GM12878 (cell line): ENCODE measurements around the gene DTNBP1. TPM values are rescaled to one million over a fixed set of nuclear protein-coding genes. Genes with fewer than 3 reads are reported as not detected.

Experiments
- ASH2L ChIP-seq: fragments of 300-600, 200-600 bp; sonication (generic); IDR thresholded peaks from 2 replicates; pipeline ENCODE4 v1.6.1; 2017; ENCODE audit warnings: low read depth, mild to moderate bottlenecking, borderline replicate concordance
- BCL11A ChIP-seq: IDR thresholded peaks from 2 replicates; pipeline ENCODE4 v1.6.1; 2011; ENCODE audit warnings: low read depth, low read length
- CBX5 ChIP-seq: sonication (generic); IDR thresholded peaks from 2 replicates; pipeline ENCODE4 v1.6.1; 2016; ENCODE audit warnings: low read depth, moderate library complexity, mild to moderate bottlenecking, inconsistent platforms
- CREB1 ChIP-seq: IDR thresholded peaks from 2 replicates; pipeline ENCODE4 v1.6.1; 2012; ENCODE audit warnings: low read depth, mild to moderate bottlenecking, inconsistent platforms
- ETV6 ChIP-seq, 2 experiments: fragments of 450-650 bp in 1 of 2; IDR thresholded peaks in 1 of 2; conservative IDR thresholded peaks in 1 of 2; 2 replicates each; pipeline ENCODE4 v1.6.1; 2014; ENCODE audit warnings: antibody characterized with exemption in 1 of 2, borderline replicate concordance in 1 of 2, low read depth in 1 of 2, mild to moderate bottlenecking in 1 of 2, moderate library complexity in 1 of 2
- EZH2 ChIP-seq: IDR thresholded peaks from 2 replicates; pipeline ENCODE4 v1.6.1; 2012; ENCODE audit warnings: low read depth, mild to moderate bottlenecking, control low read depth, inconsistent platforms, low read length, borderline replicate concordance; ENCODE audit not compliant: control insufficient read depth
- HDGF ChIP-seq: fragments of 450-650 bp; IDR thresholded peaks from 2 replicates; pipeline ENCODE4 v1.6.1; 2016; ENCODE audit warnings: antibody characterized with exemption
- IRF4 ChIP-seq: IDR thresholded peaks from 2 replicates; pipeline ENCODE4 v1.6.1; 2011; ENCODE audit warnings: low read depth, low read length
- NBN ChIP-seq: fragments of 450-650 bp; IDR thresholded peaks from 2 replicates; pipeline ENCODE4 v1.6.1; 2016
- NFIC ChIP-seq: IDR thresholded peaks from 2 replicates; pipeline ENCODE4 v1.6.1; 2012; ENCODE audit warnings: low read depth, mild to moderate bottlenecking, inconsistent platforms, low read length, moderate library complexity
- NR2C2 ChIP-seq: IDR thresholded peaks from 2 replicates; pipeline ENCODE4 v1.6.1; 2011; ENCODE audit warnings: borderline replicate concordance, low read depth; ENCODE audit not compliant: control insufficient read depth, insufficient read length
- POLR2AphosphoS5 ChIP-seq: IDR thresholded peaks from 2 replicates; pipeline ENCODE4 v1.6.1; 2011; ENCODE audit warnings: mild to moderate bottlenecking, low read length, inconsistent platforms
- SMAD1 ChIP-seq: fragments of 450-650 bp; IDR thresholded peaks from 2 replicates; pipeline ENCODE4 v1.6.1; 2018; ENCODE audit warnings: mild to moderate bottlenecking, low read depth; ENCODE audit not compliant: partially characterized antibody
- SPI1 ChIP-seq: IDR thresholded peaks from 2 replicates; pipeline ENCODE4 v1.6.1; 2011; ENCODE audit warnings: low read depth, mild to moderate bottlenecking, low read length, moderate library complexity, borderline replicate concordance; ENCODE audit not compliant: insufficient read depth
- SRF ChIP-seq, 2 experiments: IDR thresholded peaks; 2 replicates each; pipeline ENCODE4 v1.6.1; 2011; ENCODE audit warnings: low read depth in 2 of 2, low read length in 2 of 2, mild to moderate bottlenecking in 1 of 2, moderate library complexity in 1 of 2
- TAF1 ChIP-seq: IDR thresholded peaks from 2 replicates; pipeline ENCODE4 v1.6.1; 2011; ENCODE audit warnings: mild to moderate bottlenecking, low read depth, low read length, borderline replicate concordance
- TBL1XR1 ChIP-seq: IDR thresholded peaks from 2 replicates; pipeline ENCODE4 v1.6.1; 2012; ENCODE audit warnings: low read depth, low read length, improper control_type of control experiment
- WRNIP1 ChIP-seq: IDR thresholded peaks from 2 replicates; pipeline ENCODE4 v1.6.1; 2011; ENCODE audit warnings: low read depth, low read length, improper control_type of control experiment, borderline replicate concordance
- YBX1 ChIP-seq: fragments of 450-650 bp; IDR thresholded peaks from 2 replicates; pipeline ENCODE4 v1.6.1; 2016; ENCODE audit warnings: antibody characterized with exemption
- ZBED1 ChIP-seq: IDR thresholded peaks from 2 replicates; pipeline ENCODE4 v1.6.1; 2016; ENCODE audit warnings: borderline replicate concordance
- polyA plus RNA-seq, 11 experiments: library from polyadenylated mRNA; depleted of rRNA in 4 of 11; unstranded in 6 of 11; stranded (reverse) in 5 of 11; fragments of >200 nt; fragmentation: Nextera tagmentation in 4 of 11; fragmentation: Illumina TruSeq in 1 of 11; extraction: Ambion mirVana in 4 of 11; extraction: Trizol in 1 of 11; gene quantifications; 1 replicate in 1 of 11; 2 replicates in 10 of 11; pipeline versions ENCODE4 v1.2.1 to v1.2.3, GENCODE V29; 2011 to 2016; ENCODE audit warnings: inconsistent platforms in 2 of 11, missing spikeins in 2 of 11, low read depth in 1 of 11
- total RNA-seq, 4 experiments: library from RNA; depleted of rRNA in 3 of 4; stranded (reverse); fragments of >200 nt in 3 of 4; fragmentation: Illumina TruSeq in 1 of 4; extraction: Trizol in 1 of 4; gene quantifications; 2 replicates each; pipeline versions ENCODE4 v1.2.1 to v1.2.3, GENCODE V29; 2013 to 2021
- TF ChIP-seq, protein P1 (sequence below): fragments of 450-650 bp; IDR thresholded peaks from 2 replicates; pipeline ENCODE4 v1.6.1; 2017; ENCODE audit warnings: borderline replicate concordance
- TF ChIP-seq, protein P2 (sequence below): fragments of 450-650 bp; IDR thresholded peaks from 2 replicates; pipeline ENCODE4 v1.6.1; 2014; ENCODE audit warnings: mild to moderate bottlenecking
- TF ChIP-seq, protein P3 (sequence below), 3 experiments: IDR thresholded peaks in 2 of 3; conservative IDR thresholded peaks in 1 of 3; 2 replicates each; pipeline ENCODE4 v1.5.1; 2011; ENCODE audit warnings: low read depth in 3 of 3, low read length in 3 of 3, mild to moderate bottlenecking in 3 of 3, control low read depth in 2 of 3, moderate library complexity in 2 of 3, inconsistent platforms in 1 of 3, mixed read lengths in 1 of 3; ENCODE audit not compliant: control insufficient read depth in 2 of 3, insufficient read depth in 1 of 3; ENCODE audit errors: extremely low read depth in 1 of 3
- TF ChIP-seq, protein P4 (sequence below): fragments of 450-650 bp; IDR thresholded peaks from 2 replicates; pipeline ENCODE4 v1.6.1; 2017; ENCODE audit warnings: mild to moderate bottlenecking

DTNBP1 gene
- total and polyA plus RNA-seq, 10 of the 15 experiments (the other 5 are each of a cell fraction or from before 2014, with no cell fraction given): 7.1 to 40.3 (median 20.1) TPM

DNA sequence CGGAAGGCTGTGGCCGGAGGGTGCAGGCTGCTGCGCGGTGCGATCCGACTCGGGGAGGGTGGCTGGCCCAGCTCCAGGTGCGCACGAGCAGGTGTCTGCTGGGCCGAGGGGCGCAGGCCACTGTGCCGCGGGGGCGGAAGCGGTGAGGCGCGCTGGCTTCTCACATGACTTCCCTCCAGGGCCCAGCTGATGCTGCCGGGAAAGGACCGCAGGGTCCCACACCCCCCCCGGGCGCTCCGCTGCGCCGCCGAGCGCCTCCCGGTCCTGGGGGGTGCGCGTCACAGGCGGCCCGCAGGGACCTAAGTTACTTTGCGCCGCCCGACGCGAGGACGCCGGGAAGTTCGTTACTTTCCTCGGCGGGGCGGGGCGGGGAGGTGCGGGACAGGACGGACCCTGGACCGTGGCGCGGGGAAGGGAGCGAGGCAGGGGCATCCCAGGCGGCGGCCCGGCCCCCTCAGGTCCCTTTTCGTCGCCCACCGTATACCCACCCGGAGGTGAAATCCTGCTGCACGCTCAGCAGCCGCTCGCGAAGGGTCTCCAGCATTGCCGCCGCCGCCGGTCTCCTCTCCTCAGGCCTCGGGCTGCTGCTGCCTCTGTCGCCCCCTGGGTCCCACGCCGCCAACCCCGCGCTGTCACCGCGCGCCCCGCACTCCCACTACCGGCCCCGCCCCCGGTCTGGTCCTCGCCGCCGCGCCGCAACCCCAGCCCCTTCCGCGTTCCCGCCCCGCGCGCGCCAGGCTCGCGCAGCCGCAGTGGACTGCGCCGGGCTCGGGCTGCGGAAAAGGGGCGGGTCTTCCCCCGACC lies at the start of gene DTNBP1 (continued):
- TF ChIP-seq, protein P1, sequence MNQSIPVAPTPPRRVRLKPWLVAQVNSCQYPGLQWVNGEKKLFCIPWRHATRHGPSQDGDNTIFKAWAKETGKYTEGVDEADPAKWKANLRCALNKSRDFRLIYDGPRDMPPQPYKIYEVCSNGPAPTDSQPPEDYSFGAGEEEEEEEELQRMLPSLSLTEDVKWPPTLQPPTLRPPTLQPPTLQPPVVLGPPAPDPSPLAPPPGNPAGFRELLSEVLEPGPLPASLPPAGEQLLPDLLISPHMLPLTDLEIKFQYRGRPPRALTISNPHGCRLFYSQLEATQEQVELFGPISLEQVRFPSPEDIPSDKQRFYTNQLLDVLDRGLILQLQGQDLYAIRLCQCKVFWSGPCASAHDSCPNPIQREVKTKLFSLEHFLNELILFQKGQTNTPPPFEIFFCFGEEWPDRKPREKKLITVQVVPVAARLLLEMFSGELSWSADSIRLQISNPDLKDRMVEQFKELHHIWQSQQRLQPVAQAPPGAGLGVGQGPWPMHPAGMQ: no peak
- TF ChIP-seq WRNIP1: no peak
- TF ChIP-seq HDGF: no peak
- peak in 1 of 2 experiments; percentile 40; a peak in 1 of 4 replicates for TF ChIP-seq ETV6 (conservative IDR thresholded peaks at IDR 0.05 in 1 of 2, IDR thresholded peaks at IDR 0.05 in 1 of 2; ENCODE audit: borderline replicate concordance in 1 of 2, low read depth in 1 of 2)
- TF ChIP-seq, protein P2, sequence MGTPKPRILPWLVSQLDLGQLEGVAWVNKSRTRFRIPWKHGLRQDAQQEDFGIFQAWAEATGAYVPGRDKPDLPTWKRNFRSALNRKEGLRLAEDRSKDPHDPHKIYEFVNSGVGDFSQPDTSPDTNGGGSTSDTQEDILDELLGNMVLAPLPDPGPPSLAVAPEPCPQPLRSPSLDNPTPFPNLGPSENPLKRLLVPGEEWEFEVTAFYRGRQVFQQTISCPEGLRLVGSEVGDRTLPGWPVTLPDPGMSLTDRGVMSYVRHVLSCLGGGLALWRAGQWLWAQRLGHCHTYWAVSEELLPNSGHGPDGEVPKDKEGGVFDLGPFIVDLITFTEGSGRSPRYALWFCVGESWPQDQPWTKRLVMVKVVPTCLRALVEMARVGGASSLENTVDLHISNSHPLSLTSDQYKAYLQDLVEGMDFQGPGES: no peak
- TF ChIP-seq YBX1: no peak
- TF ChIP-seq, protein P3, sequence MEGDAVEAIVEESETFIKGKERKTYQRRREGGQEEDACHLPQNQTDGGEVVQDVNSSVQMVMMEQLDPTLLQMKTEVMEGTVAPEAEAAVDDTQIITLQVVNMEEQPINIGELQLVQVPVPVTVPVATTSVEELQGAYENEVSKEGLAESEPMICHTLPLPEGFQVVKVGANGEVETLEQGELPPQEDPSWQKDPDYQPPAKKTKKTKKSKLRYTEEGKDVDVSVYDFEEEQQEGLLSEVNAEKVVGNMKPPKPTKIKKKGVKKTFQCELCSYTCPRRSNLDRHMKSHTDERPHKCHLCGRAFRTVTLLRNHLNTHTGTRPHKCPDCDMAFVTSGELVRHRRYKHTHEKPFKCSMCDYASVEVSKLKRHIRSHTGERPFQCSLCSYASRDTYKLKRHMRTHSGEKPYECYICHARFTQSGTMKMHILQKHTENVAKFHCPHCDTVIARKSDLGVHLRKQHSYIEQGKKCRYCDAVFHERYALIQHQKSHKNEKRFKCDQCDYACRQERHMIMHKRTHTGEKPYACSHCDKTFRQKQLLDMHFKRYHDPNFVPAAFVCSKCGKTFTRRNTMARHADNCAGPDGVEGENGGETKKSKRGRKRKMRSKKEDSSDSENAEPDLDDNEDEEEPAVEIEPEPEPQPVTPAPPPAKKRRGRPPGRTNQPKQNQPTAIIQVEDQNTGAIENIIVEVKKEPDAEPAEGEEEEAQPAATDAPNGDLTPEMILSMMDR (IDR thresholded peaks at IDR 0.05 in 2 of 3, conservative IDR thresholded peaks at IDR 0.05 in 1 of 3; ENCODE audit: control insufficient read depth in 2 of 3, extremely low read depth in 1 of 3, insufficient read depth in 1 of 3, low read depth in 3 of 3, low read length in 3 of 3): no peak
- no peak for TF ChIP-seq CBX5
- TF ChIP-seq IRF4: no peak
- peak; percentile 26; the same call in 1 of the 2 replicates for TF ChIP-seq SPI1
- no peak for TF ChIP-seq SMAD1
- TF ChIP-seq TBL1XR1: no peak
- no peak for TF ChIP-seq ASH2L
- TF ChIP-seq SRF (IDR thresholded peaks at IDR 0.05; ENCODE audit: low read depth in 2 of 2, low read length in 2 of 2): no peak
- no peak for TF ChIP-seq BCL11A
- TF ChIP-seq TAF1: peak; percentile 21; the same call in 1 of the 2 replicates
- TF ChIP-seq NBN: no peak
- TF ChIP-seq CREB1: peak; percentile 14; the same call in 1 of the 2 replicates
- TF ChIP-seq ZBED1: no peak
- TF ChIP-seq NFIC: no peak
- TF ChIP-seq, protein P4, sequence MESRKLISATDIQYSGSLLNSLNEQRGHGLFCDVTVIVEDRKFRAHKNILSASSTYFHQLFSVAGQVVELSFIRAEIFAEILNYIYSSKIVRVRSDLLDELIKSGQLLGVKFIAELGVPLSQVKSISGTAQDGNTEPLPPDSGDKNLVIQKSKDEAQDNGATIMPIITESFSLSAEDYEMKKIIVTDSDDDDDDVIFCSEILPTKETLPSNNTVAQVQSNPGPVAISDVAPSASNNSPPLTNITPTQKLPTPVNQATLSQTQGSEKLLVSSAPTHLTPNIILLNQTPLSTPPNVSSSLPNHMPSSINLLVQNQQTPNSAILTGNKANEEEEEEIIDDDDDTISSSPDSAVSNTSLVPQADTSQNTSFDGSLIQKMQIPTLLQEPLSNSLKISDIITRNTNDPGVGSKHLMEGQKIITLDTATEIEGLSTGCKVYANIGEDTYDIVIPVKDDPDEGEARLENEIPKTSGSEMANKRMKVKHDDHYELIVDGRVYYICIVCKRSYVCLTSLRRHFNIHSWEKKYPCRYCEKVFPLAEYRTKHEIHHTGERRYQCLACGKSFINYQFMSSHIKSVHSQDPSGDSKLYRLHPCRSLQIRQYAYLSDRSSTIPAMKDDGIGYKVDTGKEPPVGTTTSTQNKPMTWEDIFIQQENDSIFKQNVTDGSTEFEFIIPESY: no peak
- no peak for TF ChIP-seq EZH2
- peak; percentile 68; the same call in 1 of the 2 replicates for TF ChIP-seq POLR2AphosphoS5
- no peak for TF ChIP-seq NR2C2
